Neural cell (in vitro differentiated cells): ENCODE measurements around the gene KRTAP10-10.
"Not testable (repeated sequence)": the region's sequence is repeated elsewhere in the genome, so short reads cannot be mapped to it uniquely, and the experiment has no call there.

Experiments
- CTCF ChIP-seq: fragments of 450-650 bp; IDR thresholded peaks from 2 replicates; pipeline ENCODE4 v1.5.1; 2014; ENCODE audit warnings: antibody characterized with exemption, mild to moderate bottlenecking, moderate library complexity; ENCODE audit not compliant: poor library complexity, severe bottlenecking
- RAD21 ChIP-seq: fragments of 450-650 bp; conservative IDR thresholded peaks from 2 replicates; pipeline ENCODE4 v1.6.1; 2014; ENCODE audit warnings: antibody characterized with exemption, mild to moderate bottlenecking, moderate library complexity
- REST ChIP-seq: IDR thresholded peaks from 2 replicates; pipeline ENCODE4 v1.6.1; 2012; ENCODE audit warnings: borderline replicate concordance

- TF ChIP-seq CTCF, REST, RAD21: not testable (repeated sequence)
These were observed 26.9 kb upstream of the KRTAP10-10 start for GRCh38 chr21:44610157-44610843.
